Suprapubic skin (tissue), 3 donors: Measurements from ENCODE around the gene C20orf141.

Experiments
- CTCF ChIP-seq, 2 donors: fragments of 200-600 bp in 1 of 2; fragments of 450-650 bp in 1 of 2; sonication (generic) in 1 of 2; IDR thresholded peaks; one replicate each; pipeline ENCODE4 v1.5.1; 2016 to 2019; ENCODE audit warnings: antibody characterized with exemption in 2 of 2, mild to moderate bottlenecking in 1 of 2, moderate library complexity in 1 of 2
- POLR2AphosphoS5 ChIP-seq, 3 donors: sonication (generic); formaldehyde crosslinking; IDR thresholded peaks; one replicate each; pipeline ENCODE4 v1.6.1; 2017; ENCODE audit warnings: antibody characterized with exemption in 3 of 3

GRCh38 chr20:2822073-2822472 is 7.3 kb downstream of the C20orf141 start:
- TF ChIP-seq POLR2AphosphoS5 (IDR thresholded peaks at IDR 0.05) (no peak), CTCF (IDR thresholded peaks at IDR 0.05) (no peak)
